ENCODE results near the gene FPR2.

- TF ChIP-seq CTCF (IDR thresholded peaks at IDR 0.05; ENCODE audit: insufficient read depth, low read depth, low read length) = no peak
- no peak for TF ChIP-seq EZH2 (IDR thresholded peaks at IDR 0.05; ENCODE audit: insufficient read depth, low read length)
Observed at GRCh38 chr19:51754770-51755169, 6.2 kb upstream of the FPR2 start.

All from astrocyte (in vitro differentiated cells and primary cell).